Type B pancreatic cell (in vitro differentiated cells): ENCODE results near the gene ADRA2B. TPM values are rescaled to one million over a fixed set of nuclear protein-coding genes. Genes with fewer than 3 reads are reported as not detected.
A peak's percentile ranks its signal among the peaks of the same experiment; 100 is the strongest.

ENCODE experiments used
- DNase-seq: peaks from one replicate; pipeline ENCODE4 v3.0.0; 2021; ENCODE audit warnings: mixed read lengths; ENCODE audit not compliant: unreplicated experiment; ENCODE audit errors: extremely low spot score
- H3K27ac Mint-ChIP-seq: 2 replicates; pipeline ENCODE4 v1.8.0; 2021; ENCODE audit warnings: mild to moderate bottlenecking, mixed read lengths
- H3K27me3 Mint-ChIP-seq: 2 replicates; pipeline ENCODE4 v1.8.0; 2021; ENCODE audit warnings: mixed read lengths
- H3K36me3 Mint-ChIP-seq: 2 replicates; pipeline ENCODE4 v1.8.0; 2021; ENCODE audit warnings: mixed read lengths
- H3K4me1 Mint-ChIP-seq: one replicate; pipeline ENCODE4 v1.8.0; 2021; ENCODE audit warnings: mixed read lengths; ENCODE audit not compliant: unreplicated experiment
- H3K4me3 Mint-ChIP-seq: 2 replicates; pipeline ENCODE4 v1.8.0; 2021; ENCODE audit warnings: mild to moderate bottlenecking, mixed read lengths
- H3K9me3 Mint-ChIP-seq: 2 replicates; pipeline ENCODE4 v1.8.0; 2021; ENCODE audit warnings: mixed read lengths
- total RNA-seq: library from RNA; stranded (reverse); gene quantifications from 2 replicates; pipeline ENCODE4 v1.2.1, GENCODE V29; 2021; ENCODE audit warnings: low replicate concordance
- TF ChIP-seq, protein P1 (sequence below): fragments of 200-600 bp; sonication (generic); conservative IDR thresholded peaks from 2 replicates; pipeline ENCODE4 v1.5.0; 2021; ENCODE audit warnings: antibody characterized with exemption, mild to moderate bottlenecking

Gene ADRA2B
- total RNA-seq, 1 donor from 2014 or later = 2.4 TPM

- TF ChIP-seq, protein P1, sequence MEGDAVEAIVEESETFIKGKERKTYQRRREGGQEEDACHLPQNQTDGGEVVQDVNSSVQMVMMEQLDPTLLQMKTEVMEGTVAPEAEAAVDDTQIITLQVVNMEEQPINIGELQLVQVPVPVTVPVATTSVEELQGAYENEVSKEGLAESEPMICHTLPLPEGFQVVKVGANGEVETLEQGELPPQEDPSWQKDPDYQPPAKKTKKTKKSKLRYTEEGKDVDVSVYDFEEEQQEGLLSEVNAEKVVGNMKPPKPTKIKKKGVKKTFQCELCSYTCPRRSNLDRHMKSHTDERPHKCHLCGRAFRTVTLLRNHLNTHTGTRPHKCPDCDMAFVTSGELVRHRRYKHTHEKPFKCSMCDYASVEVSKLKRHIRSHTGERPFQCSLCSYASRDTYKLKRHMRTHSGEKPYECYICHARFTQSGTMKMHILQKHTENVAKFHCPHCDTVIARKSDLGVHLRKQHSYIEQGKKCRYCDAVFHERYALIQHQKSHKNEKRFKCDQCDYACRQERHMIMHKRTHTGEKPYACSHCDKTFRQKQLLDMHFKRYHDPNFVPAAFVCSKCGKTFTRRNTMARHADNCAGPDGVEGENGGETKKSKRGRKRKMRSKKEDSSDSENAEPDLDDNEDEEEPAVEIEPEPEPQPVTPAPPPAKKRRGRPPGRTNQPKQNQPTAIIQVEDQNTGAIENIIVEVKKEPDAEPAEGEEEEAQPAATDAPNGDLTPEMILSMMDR = no peak
- H3K4me3 Mint-ChIP-seq = no peak overlapping the region
- no peak overlapping the region for H3K27ac Mint-ChIP-seq
- no peaks in the 10 kb centered on the region for H3K4me1 Mint-ChIP-seq
- H3K27me3 Mint-ChIP-seq = no peaks in the 10 kb centered on the region
- DNase-seq = peak; percentile 64
- no peaks in the 10 kb centered on the region for H3K9me3 Mint-ChIP-seq
- H3K36me3 Mint-ChIP-seq = no peaks in the 10 kb centered on the region
Measured at GRCh38 chr2:96083989-96084857, 32.1 kb downstream of the ADRA2B start.

- Mint-ChIP-seq H3K4me3 (no peak overlapping the region), H3K4me1 (no peaks in the 10 kb centered on the region), H3K27me3 (no peaks in the 10 kb centered on the region), H3K27ac (no peak overlapping the region), H3K9me3 (no peaks in the 10 kb centered on the region), H3K36me3 (no peaks in the 10 kb centered on the region)
- TF ChIP-seq, protein P1 = no peak
- no peak for DNase-seq
Measured at GRCh38 chr2:96083064-96083939, 33.1 kb downstream of the ADRA2B start.

- DNase-seq = no peak
- Mint-ChIP-seq H3K9me3 (no peaks in the 10 kb centered on the region), H3K36me3 (no peaks in the 10 kb centered on the region), H3K27ac (no peak overlapping the region), H3K27me3 (no peaks in the 10 kb centered on the region), H3K4me1 (no peaks in the 10 kb centered on the region), H3K4me3 (no peak overlapping the region)
- TF ChIP-seq, protein P1 = no peak
Measured at GRCh38 chr2:96082211-96083063, 33.9 kb downstream of the ADRA2B start.

DNA sequence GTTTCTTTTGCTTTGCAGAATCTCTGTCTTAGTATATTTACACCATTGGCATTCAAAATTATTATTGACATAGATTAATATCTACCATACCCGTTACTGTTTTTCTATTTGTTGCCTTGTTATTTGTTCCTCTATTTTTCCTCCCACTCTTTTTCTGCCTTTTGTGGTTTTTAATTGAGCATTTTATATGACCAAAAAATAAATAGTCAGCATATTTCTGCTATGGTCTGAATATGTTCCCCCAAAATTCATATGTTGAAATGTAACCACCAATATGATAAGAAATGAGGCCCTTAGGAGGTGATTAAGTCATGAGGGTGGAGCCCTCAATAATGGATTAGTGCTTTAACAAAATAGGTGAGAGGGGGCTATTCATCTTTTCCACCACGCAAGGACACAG lies 35.3 kb downstream of the ADRA2B start:
- H3K27ac Mint-ChIP-seq = no peak overlapping the region
- TF ChIP-seq, protein P1 = no peak
- H3K36me3 Mint-ChIP-seq = no peaks in the 10 kb centered on the region
- H3K9me3 Mint-ChIP-seq = no peaks in the 10 kb centered on the region
- no peaks in the 10 kb centered on the region for H3K4me1 Mint-ChIP-seq
- no peak for DNase-seq
- no peak overlapping the region for H3K4me3 Mint-ChIP-seq
- H3K27me3 Mint-ChIP-seq = no peaks in the 10 kb centered on the region

DNA sequence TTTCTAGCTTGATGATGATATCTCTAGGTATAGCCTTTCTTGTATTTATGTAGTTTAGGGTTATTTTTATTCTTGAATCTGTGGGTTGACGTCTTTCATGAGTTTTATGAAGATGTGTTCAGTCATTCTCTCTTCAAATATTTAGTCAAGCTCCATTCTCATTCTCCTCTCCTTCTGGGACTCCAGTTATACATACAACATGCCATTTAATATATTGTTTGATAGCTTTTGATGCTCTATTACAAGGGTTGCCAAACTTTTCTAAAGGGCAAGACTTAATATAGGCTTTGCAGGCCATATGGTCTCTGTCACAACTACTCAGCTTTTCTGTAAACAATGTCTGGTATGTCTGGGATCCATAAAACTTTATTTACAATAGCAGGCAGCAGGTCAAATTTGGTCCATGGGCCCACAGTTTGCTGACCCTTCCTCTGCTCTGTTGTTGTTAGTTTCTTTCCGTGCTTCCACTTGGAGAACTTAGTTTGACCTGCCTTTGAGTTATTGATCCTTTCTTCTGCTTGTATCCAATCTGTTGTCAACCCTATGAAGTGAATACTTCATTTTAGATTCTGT lies 41.1 kb downstream of the ADRA2B start:
- Mint-ChIP-seq H3K4me3 (no peak overlapping the region), H3K9me3 (no peaks in the 10 kb centered on the region), H3K27me3 (no peaks in the 10 kb centered on the region), H3K4me1 (no peaks in the 10 kb centered on the region), H3K36me3 (no peaks in the 10 kb centered on the region), H3K27ac (no peak overlapping the region)
- TF ChIP-seq, protein P1 = no peak
- no peak for DNase-seq
